VCaP (cell line): ENCODE results near the gene MMP25.

Source experiments
- H3K27ac ChIP-seq: fragments of 450-650 bp; 2 replicates; pipeline ENCODE4 v1.5.1; 2017
- TF ChIP-seq, protein P1 (sequence below): fragments of 450-650 bp; conservative IDR thresholded peaks from 2 replicates; pipeline ENCODE4 v1.5.1; 2017; ENCODE audit warnings: mild to moderate bottlenecking, moderate library complexity

Gene MMP25

GRCh38 chr16:3012828-3013420 lies 33.4 kb upstream of the MMP25 start, which contains the start of gene CLDN9:
CLDN9 (plus strand) TSS chr16:3012923; CDS start chr16:3013363, 440 bp downstream.
- no peak within 1 kb of the TSS for H3K27ac ChIP-seq
- TF ChIP-seq, protein P1, sequence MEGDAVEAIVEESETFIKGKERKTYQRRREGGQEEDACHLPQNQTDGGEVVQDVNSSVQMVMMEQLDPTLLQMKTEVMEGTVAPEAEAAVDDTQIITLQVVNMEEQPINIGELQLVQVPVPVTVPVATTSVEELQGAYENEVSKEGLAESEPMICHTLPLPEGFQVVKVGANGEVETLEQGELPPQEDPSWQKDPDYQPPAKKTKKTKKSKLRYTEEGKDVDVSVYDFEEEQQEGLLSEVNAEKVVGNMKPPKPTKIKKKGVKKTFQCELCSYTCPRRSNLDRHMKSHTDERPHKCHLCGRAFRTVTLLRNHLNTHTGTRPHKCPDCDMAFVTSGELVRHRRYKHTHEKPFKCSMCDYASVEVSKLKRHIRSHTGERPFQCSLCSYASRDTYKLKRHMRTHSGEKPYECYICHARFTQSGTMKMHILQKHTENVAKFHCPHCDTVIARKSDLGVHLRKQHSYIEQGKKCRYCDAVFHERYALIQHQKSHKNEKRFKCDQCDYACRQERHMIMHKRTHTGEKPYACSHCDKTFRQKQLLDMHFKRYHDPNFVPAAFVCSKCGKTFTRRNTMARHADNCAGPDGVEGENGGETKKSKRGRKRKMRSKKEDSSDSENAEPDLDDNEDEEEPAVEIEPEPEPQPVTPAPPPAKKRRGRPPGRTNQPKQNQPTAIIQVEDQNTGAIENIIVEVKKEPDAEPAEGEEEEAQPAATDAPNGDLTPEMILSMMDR: no peak

DNA sequence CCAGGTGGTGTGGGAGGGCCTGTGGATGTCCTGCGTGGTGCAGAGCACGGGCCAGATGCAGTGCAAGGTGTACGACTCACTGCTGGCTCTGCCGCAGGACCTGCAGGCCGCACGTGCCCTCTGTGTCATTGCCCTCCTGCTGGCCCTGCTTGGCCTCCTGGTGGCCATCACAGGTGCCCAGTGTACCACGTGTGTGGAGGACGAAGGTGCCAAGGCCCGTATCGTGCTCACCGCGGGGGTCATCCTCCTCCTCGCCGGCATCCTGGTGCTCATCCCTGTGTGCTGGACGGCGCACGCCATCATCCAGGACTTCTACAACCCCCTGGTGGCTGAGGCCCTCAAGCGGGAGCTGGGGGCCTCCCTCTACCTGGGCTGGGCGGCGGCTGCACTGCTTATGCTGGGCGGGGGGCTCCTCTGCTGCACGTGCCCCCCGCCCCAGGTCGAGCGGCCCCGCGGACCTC lies 32.8 kb upstream of the MMP25 start:
- no peak overlapping the region for H3K27ac ChIP-seq
- TF ChIP-seq, protein P1: no peak

GRCh38 chr16:3013998-3014690 lies 32.2 kb upstream of the MMP25 start:
- no peak overlapping the region for H3K27ac ChIP-seq
- TF ChIP-seq, protein P1: no peak

DNA sequence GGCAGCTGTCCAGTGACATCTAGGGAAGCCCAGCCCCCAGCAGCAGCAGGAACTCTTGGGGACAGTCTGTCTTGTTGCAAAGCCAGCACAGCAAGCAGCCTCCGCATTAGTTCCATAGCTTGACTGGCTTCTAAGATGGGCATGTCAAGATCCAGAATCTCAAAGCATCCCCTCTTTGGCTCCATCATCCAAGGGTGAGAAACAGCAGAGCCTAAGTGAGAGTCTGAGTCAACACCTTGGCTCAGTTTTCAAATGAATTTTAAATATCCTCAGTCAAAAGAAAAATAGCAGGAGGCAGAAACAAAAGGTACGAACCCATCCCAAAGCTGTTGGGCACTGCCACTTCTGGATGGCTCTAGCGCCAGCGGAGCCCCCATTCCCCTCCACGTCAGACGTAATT lies 31.4 kb upstream of the MMP25 start:
- TF ChIP-seq, protein P1: no peak
- H3K27ac ChIP-seq: no peak overlapping the region

GRCh38 chr16:3015865-3016521 lies 30.4 kb upstream of the MMP25 start:
- H3K27ac ChIP-seq: no peak overlapping the region
- TF ChIP-seq, protein P1: no peak

DNA sequence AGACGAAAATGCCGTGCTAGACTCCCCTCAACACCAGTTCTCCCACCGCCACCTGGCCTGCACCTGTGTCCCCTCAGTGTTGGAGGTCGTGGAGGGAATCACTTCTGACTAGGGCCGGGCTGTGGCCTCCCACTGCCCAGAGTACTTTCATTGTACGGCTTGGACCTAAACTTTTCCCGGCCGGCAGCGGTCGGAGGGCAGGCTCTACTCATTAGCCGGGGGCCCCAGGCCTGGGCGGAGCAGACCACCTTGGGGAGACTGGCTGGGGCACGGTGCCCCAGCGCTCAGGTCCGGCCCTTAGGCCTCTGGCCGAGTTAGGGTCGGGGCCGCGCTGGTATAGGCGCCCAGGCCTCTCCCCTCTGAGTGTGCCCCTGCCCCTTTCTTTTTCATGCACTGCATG lies 29.0 kb upstream of the MMP25 start:
- TF ChIP-seq, protein P1: no peak
- H3K27ac ChIP-seq: no peak overlapping the region

GRCh38 chr16:3017794-3018506 lies 28.4 kb upstream of the MMP25 start, which contains the start of gene CLDN6:
CLDN6 (minus strand) TSS chr16:3018183; CDS start chr16:3016021, 2,162 bp downstream.
- TF ChIP-seq, protein P1: no peak
- H3K27ac ChIP-seq: no peak within 1 kb of the TSS
